ENCODE measurements around the gene COL16A1.
"Not testable (repeated sequence)": the region's sequence is repeated elsewhere in the genome, so short reads cannot be mapped to it uniquely, and the experiment has no call there.

Gene COL16A1

GRCh38 chr1:31732751-31733289 lies 29.0 kb upstream of the COL16A1 start:
- no peak for DNase-seq

- DNase-seq = no peak
Observed at GRCh38 chr1:31732343-31732742, 28.5 kb upstream of the COL16A1 start.

GRCh38 chr1:31731049-31731565 lies 27.3 kb upstream of the COL16A1 start:
- DNase-seq = no peak

GRCh38 chr1:31730336-31731048 lies 26.7 kb upstream of the COL16A1 start:
- no peak for DNase-seq

GRCh38 chr1:31727849-31728248 lies 24.0 kb upstream of the COL16A1 start:
- no peak for DNase-seq

- DNase-seq = no peak
Observed at GRCh38 chr1:31727195-31727594, 23.4 kb upstream of the COL16A1 start.

- DNase-seq = no peak
Observed at GRCh38 chr1:31726715-31727114, 22.9 kb upstream of the COL16A1 start.

GRCh38 chr1:31725777-31726535 lies 22.1 kb upstream of the COL16A1 start:
- DNase-seq = no peak

GRCh38 chr1:31725134-31725533 lies 21.3 kb upstream of the COL16A1 start:
- DNase-seq = no peak

GRCh38 chr1:31723828-31724359 lies 20.1 kb upstream of the COL16A1 start:
- DNase-seq = no peak

GRCh38 chr1:31718327-31718897 lies 14.6 kb upstream of the COL16A1 start:
- no peak for DNase-seq

GRCh38 chr1:31717341-31717740 lies 13.5 kb upstream of the COL16A1 start:
- no peak for DNase-seq

GRCh38 chr1:31715873-31716220 lies 12.0 kb upstream of the COL16A1 start:
- no peak for DNase-seq

- no peak for DNase-seq
Observed at GRCh38 chr1:31715087-31715872, 11.5 kb upstream of the COL16A1 start.

- no peak for DNase-seq
Observed at GRCh38 chr1:31714442-31715086, 10.7 kb upstream of the COL16A1 start.

GRCh38 chr1:31712630-31713029 lies 8.8 kb upstream of the COL16A1 start:
- DNase-seq = no peak

GRCh38 chr1:31712068-31712467 lies 8.3 kb upstream of the COL16A1 start:
- DNase-seq = no peak

- no peak for DNase-seq
Observed at GRCh38 chr1:31708324-31708723, 4.5 kb upstream of the COL16A1 start.

- DNase-seq = no peak
Observed at GRCh38 chr1:31707711-31708110, 3.9 kb upstream of the COL16A1 start.

GRCh38 chr1:31707059-31707600 lies 3.3 kb upstream of the COL16A1 start:
- not testable (repeated sequence) for DNase-seq

GRCh38 chr1:31706384-31707058 lies 2.7 kb upstream of the COL16A1 start:
- DNase-seq = no peak
